ENCODE results near the gene BSG. TPM values are rescaled to one million over a fixed set of nuclear protein-coding genes. Genes with fewer than 3 reads are reported as not detected.
A peak's percentile ranks its signal among the peaks of the same experiment; 100 is the strongest.

Gene BSG
- total and polyA plus RNA-seq, 2 of the 4 experiments (the other 2 are of a cell fraction), result 130 to 698 TPM

DNA sequence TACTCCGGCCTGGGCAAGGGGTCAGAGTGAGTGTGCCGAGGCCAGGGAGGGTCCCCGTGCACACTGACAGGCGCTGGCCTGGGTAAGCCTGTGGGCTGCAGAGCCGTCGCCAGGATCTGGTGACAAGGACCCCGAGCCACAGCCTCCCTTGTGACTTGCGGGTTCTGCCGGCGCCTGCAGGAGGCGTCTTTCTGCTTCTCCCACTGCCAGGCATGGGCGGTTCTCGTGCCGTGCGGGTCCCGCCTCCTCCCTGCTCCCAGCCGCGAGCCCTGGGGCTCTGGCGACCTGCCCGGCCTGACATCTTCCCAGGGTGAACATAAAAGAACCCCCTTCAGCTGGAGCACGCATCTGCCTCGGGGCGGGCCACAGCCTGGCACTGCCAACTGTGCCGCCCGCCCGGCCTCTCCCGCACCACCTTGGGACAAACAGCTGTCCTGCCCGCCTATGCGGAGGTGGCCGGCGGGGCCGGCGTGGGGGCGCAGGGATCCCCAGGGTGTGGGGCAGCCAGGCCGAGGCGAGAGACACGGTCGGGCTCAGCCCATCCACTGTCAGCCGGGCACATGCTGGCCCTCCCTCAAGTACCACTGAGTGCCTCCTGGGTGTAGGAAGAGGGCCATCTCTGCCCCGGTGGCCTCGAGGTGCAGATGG, 15.8 kb downstream of the BSG start:
- H3K4ac ChIP-seq (ENCODE audit: low read depth, low read length), result no peak overlapping the region
- dilution Hi-C loops (cut with HindIII; ENCODE audit: low sequenced_read_pairs, unreplicated experiment) (no loop called here), in situ Hi-C loops (cut with MboI; ENCODE audit: low sequenced_read_pairs) (loop anchor here (5.0 kb wide), 1 partner anchor 144 kb away; no protein-coding TSS in a partner anchor), intact Hi-C loops (cut with micrococcal nuclease) (loop anchor here (2.0 kb wide), 1 partner anchor 45 kb away; the partner anchor contains the start of gene POLRMT)
- H2BK5ac ChIP-seq (ENCODE audit: low read depth, low read length, poor library complexity, severe bottlenecking), result no peak overlapping the region
- peak overlapping the region; percentile 78; the same call in 1 of the 2 replicates for H2AK5ac ChIP-seq (ENCODE audit: low read depth, low read length)
- no peak overlapping the region for H2BK120ac ChIP-seq (ENCODE audit: low read depth, low read length)
- peaks cover 16% of the 10 kb centered on the region for H3K27me3 ChIP-seq (ENCODE audit: control insufficient read depth, insufficient read depth, low read length)
- peak overlapping the region; percentile 53 for H2AFZ ChIP-seq (replicated peaks; ENCODE audit: low read length, poor library complexity)
- no TSS peak for BruUV-seq (replicated peaks)
- no peak overlapping the region for H4K8ac ChIP-seq (ENCODE audit: low read depth in 2 of 2, low read length in 2 of 2)
- no peak overlapping the region for H4K91ac ChIP-seq (ENCODE audit: insufficient read depth, low read depth, low read length)
- H3K4me2 ChIP-seq (ENCODE audit: low read depth, low read length), result no peak overlapping the region
- no peak overlapping the region for H3K56ac ChIP-seq (ENCODE audit: extremely low read depth, insufficient read depth, low read length)
- no peak overlapping the region for H3K23ac ChIP-seq (ENCODE audit: low read depth, low read length)
- no peak overlapping the region for H3K14ac ChIP-seq (replicated peaks; ENCODE audit: low read depth, low read length)
- 7% methylated on average over 18 of the region's 41 CpGs; no CpG with 5 or more reads in 1 of the 2 experiments for WGBS, 2 experiments (ENCODE audit: extremely low coverage in 2 of 2, insufficient read length in 1 of 2)
- H3K9me1 ChIP-seq (ENCODE audit: insufficient read depth, low read length), result no peaks in the 10 kb centered on the region
- CTCF ChIA-PET, result no interaction called here
- peaks cover 5% of the 10 kb centered on the region for H3K4me1 ChIP-seq (ENCODE audit: control insufficient read depth, insufficient read depth, low read length)
- no peak overlapping the region for H4K5ac ChIP-seq (ENCODE audit: low read depth, low read length)
- H2BK15ac ChIP-seq (ENCODE audit: low read depth, low read length), result no peak overlapping the region
- DNase-seq (peak; percentile 72), ATAC-seq (ENCODE audit: low read depth) (peak; percentile 61)
- H3K9me3 ChIP-seq (ENCODE audit: control insufficient read depth, insufficient read depth, low read length), result no peaks in the 10 kb centered on the region
- H3K36me3 ChIP-seq (ENCODE audit: control insufficient read depth, insufficient read depth, low read length), result no peaks in the 10 kb centered on the region
- no peak overlapping the region for H3K18ac ChIP-seq (ENCODE audit: low read depth, low read length)
- peaks cover 49% of the 10 kb centered on the region for H4K20me1 ChIP-seq (ENCODE audit: insufficient read depth, low read length)
- POLR2A ChIA-PET (ENCODE audit: unreplicated experiment), result interaction anchor here (0.6 kb wide), 1 partner anchor 38 kb away, joined by 10 read pairs; no protein-coding TSS in a partner anchor
- no peak overlapping the region for H3K9ac ChIP-seq (ENCODE audit: low read depth, low read length)
- no peak overlapping the region for H3K4me3 ChIP-seq (ENCODE audit: insufficient read depth, low read depth, low read length)
- H2BK20ac ChIP-seq (ENCODE audit: low read depth, low read length), result no peak overlapping the region
- H3K79me1 ChIP-seq (ENCODE audit: low read depth in 1 of 2, low read length in 2 of 2), result no peaks in the 10 kb centered on the region; a peak in 1 of 4 replicates
- no peak overlapping the region for H3K27ac ChIP-seq (ENCODE audit: insufficient read depth, low read length)
- peak overlapping the region; percentile 35 for H2AK9ac ChIP-seq (replicated peaks; ENCODE audit: low read depth, low read length, poor library complexity)
- TF ChIP-seq MXI1 (IDR thresholded peaks at IDR 0.05; ENCODE audit: borderline replicate concordance, low read depth, low read length) (peak; percentile 30; the same call in 1 of the 2 replicates), BHLHE40 (IDR thresholded peaks at IDR 0.05; ENCODE audit: low read depth, low read length) (peak; percentile 42; the same call in 1 of the 2 replicates), MAZ (IDR thresholded peaks at IDR 0.05; ENCODE audit: borderline replicate concordance, low read depth, low read length) (peak; percentile 46; the same call in 1 of the 2 replicates), CHD1 (IDR thresholded peaks at IDR 0.05; ENCODE audit: low read depth, low read length) (no peak), NFE2L2 (IDR thresholded peaks at IDR 0.05; ENCODE audit: low read depth, low read length) (no peak), RCOR1 (IDR thresholded peaks at IDR 0.05; ENCODE audit: insufficient replicate concordance, low read length) (no peak), RAD21 (IDR thresholded peaks at IDR 0.05; ENCODE audit: low read length) (peak; percentile 47), CEBPB (IDR thresholded peaks at IDR 0.05; ENCODE audit: low read depth, low read length) (no peak), MAFK (IDR thresholded peaks at IDR 0.05; ENCODE audit: low read depth, low read length) (no peak), SMC3 (IDR thresholded peaks at IDR 0.05; ENCODE audit: low read depth, low read length) (peak; percentile 45), RFX5 (IDR thresholded peaks at IDR 0.05; ENCODE audit: low read depth, low read length) (no peak), FOS (IDR thresholded peaks at IDR 0.05; ENCODE audit: low read depth, low read length) (no peak)
- TF ChIP-seq, protein P1, sequence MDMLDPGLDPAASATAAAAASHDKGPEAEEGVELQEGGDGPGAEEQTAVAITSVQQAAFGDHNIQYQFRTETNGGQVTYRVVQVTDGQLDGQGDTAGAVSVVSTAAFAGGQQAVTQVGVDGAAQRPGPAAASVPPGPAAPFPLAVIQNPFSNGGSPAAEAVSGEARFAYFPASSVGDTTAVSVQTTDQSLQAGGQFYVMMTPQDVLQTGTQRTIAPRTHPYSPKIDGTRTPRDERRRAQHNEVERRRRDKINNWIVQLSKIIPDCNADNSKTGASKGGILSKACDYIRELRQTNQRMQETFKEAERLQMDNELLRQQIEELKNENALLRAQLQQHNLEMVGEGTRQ (IDR thresholded peaks at IDR 0.05; ENCODE audit: low read depth, low read length), result 0 out of 2 replicates have a peak, but pooled peaks have one; percentile 16
- TF ChIP-seq, protein P2, sequence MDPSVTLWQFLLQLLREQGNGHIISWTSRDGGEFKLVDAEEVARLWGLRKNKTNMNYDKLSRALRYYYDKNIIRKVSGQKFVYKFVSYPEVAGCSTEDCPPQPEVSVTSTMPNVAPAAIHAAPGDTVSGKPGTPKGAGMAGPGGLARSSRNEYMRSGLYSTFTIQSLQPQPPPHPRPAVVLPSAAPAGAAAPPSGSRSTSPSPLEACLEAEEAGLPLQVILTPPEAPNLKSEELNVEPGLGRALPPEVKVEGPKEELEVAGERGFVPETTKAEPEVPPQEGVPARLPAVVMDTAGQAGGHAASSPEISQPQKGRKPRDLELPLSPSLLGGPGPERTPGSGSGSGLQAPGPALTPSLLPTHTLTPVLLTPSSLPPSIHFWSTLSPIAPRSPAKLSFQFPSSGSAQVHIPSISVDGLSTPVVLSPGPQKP (IDR thresholded peaks at IDR 0.05; ENCODE audit: borderline replicate concordance, low read depth, low read length), result no peak
